Measurements from ENCODE around the gene MKNK1.
"Not testable (repeated sequence)": the region's sequence is repeated elsewhere in the genome, so short reads cannot be mapped to it uniquely, and the experiment has no call there.

The MKNK1 gene

DNA sequence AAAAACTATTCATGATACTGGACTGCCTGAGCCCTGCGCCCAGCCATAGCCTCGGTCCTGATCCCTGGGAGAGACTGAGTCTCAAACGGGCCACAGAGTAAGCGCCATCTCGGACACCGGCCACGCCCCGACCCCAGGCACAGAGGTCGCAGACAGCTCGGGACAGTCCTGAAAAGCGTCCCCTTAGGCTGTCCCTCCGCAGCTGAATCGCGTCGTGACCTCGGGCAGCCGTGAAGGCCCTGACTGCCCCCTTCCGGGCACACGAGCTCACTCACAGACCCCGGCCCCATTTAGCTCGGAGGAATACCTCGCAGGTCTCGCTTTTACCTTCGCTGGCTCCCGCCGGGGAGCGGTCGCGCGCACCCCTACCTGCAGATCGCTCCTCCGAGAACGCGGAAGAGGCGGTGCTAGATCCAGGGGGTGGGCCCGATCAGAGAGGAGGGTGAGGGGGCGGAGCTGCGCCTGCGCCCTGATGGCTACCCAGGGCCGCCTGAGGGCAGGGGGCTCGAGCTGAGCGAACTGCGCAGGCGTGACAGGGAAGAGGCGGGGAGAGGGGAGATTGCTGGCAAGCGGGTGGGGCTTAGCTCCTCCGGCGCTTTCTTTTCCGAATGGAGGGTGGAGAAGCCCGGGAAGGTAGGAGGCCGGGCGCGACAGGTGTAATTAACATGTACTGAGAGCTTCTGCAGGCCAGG lies at the start of gene MKNK1:
TSS of gene MKNK1 (minus strand) at position 411 of the 692 bp plus-strand sequence. CDS start 20,941 bp downstream, outside the sequence.
- peak; percentile 96 for DNase-seq

DNA sequence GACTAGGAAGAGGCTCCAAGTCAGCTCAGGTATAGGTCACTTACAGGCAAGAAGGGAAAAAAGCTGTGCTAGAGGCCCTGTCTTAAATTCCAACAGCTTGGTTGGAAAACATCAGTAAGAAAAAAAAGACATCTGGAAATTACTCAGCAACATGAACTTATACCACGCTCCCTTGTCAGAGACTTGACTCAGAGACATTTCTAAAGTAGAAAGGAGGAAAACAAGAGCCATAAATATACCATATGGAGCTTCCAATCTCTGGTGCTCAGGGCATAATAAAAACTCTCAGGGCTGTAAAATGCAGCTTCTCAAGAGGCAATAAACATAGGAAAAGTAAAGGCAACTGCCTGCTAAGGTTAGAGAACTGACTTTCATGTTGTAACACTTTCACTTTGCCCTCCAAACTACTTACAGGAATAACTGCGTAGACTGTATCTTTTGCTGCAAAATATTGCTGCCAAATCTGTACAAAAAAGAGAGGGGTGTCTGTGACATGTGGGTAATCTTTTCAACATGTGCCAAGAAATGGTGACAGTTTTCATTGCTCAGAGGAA lies 49.4 kb upstream of the MKNK1 start:
- no peak for DNase-seq

GRCh38 chr1:46652321-46653100 lies 48.4 kb upstream of the MKNK1 start:
- no peak for DNase-seq

GRCh38 chr1:46651152-46651551 lies 47.1 kb upstream of the MKNK1 start:
- DNase-seq, result not testable (repeated sequence)

- DNase-seq, result no peak
Observed at GRCh38 chr1:46650491-46650890, 46.4 kb upstream of the MKNK1 start.

DNA sequence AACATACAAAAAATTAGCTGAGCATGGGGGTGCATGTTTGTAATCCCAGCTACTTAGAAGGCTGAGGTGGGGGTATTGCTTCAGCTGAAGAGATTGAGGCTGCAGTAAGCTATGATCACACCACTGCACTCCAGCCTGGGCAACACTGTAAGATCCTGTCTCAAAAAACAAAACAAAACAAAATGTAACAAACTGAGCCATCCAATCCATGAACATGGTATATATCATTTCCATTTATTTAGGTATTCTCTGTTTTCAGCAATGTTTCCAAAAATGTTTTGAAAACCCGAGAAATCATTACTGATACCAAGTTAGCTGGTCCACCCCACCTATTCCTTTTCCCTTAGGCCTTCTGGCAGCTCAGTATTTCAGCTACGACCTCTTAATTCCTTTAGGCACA lies 45.7 kb upstream of the MKNK1 start:
- DNase-seq, result no peak

GRCh38 chr1:46647611-46648010 lies 43.5 kb upstream of the MKNK1 start:
- DNase-seq, result no peak

- no peak for DNase-seq
Observed at GRCh38 chr1:46646844-46647243, 42.8 kb upstream of the MKNK1 start.

- no peak for DNase-seq
Observed at GRCh38 chr1:46646331-46646730, 42.3 kb upstream of the MKNK1 start.

- no peak for DNase-seq
Observed at GRCh38 chr1:46645815-46646214, 41.7 kb upstream of the MKNK1 start.

GRCh38 chr1:46643368-46643775 lies 39.3 kb upstream of the MKNK1 start:
- peak; percentile 81 for DNase-seq

- no peak for DNase-seq
Observed at GRCh38 chr1:46642115-46642680, 38.1 kb upstream of the MKNK1 start.

GRCh38 chr1:46639547-46639946 lies 35.5 kb upstream of the MKNK1 start:
- no peak for DNase-seq

DNA sequence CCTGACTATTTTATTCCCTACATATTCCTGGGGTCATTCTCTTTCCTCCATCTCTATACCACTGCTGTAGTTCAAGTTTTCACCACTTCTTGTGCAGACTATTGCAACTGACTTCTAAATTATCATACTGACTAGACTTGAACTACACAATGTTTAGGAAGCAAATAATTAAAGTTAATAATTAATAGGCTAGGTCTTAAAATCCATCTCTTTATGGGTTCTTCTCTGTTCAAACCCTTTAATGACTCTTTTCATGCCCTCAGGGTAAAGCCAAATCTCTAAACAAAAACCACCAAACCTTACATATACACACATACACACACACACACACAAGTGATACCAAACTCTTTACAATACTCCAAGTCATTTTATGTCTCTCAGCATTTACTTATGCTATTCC lies 34.9 kb upstream of the MKNK1 start:
- no peak for DNase-seq

GRCh38 chr1:46637444-46638083 lies 33.5 kb upstream of the MKNK1 start:
- DNase-seq, result no peak

GRCh38 chr1:46635205-46635604 lies 31.1 kb upstream of the MKNK1 start:
- no peak for DNase-seq

DNA sequence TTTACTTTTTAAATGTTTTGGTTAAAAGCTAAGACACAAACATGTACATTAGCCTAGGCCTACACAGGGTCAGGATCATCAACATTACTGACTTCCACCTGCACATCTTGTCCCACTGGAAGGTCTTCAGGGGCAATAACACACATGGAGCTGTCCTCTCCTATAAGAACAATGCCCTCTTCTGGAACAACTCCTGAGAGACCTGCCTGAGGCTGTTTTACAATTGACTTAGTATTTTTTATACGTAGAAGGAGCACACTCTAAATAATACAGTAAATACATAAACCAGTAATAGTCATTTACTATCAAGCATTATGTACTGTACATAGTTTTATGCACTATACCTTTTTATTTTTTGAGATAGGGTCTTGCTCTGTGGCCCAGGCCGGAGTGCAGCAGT lies 26.7 kb upstream of the MKNK1 start:
- DNase-seq, result no peak

DNA sequence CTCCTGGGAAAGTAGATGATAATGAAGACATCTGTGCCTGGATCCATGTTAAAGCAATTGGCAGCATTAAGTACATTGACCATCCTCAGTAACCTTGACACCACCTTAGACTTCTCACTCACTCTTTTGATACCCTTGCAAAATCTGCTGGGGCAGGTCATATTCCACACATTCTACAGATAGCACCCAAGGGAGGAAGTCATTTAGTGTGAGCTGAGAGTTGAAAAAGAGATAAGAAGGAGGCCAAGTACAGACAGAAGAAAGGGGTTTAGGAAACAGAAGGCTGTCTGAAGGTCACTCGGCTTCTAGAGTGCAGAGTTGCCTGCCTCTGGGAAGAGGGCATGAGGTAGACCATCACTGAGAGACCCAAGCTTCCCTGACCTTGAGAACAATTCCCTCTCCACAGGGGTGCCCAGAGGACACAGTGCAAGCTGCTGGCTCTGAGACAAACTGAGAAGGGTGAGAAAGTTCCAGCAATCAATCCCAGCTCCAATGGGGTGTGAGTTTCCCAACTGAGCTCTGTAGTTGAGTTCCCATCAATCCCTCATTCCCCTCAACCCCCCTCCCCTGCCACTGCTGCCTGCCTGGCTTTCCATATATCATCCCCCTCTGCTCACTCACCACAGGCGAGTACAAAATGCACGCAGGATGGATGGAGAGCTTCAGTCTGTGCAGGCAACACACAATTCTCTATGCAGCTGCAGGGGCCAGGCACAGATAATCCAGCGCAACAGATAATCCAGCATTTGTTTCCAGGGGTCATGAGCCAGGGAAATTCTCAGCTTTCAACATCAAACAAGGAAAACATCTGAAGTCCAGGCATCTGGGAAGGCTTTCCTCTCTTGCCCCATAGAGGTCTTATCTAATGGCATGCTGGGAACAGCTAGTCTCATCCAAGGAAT lies 19.9 kb upstream of the MKNK1 start:
- no peak for DNase-seq

GRCh38 chr1:46622344-46622743 lies 18.3 kb upstream of the MKNK1 start:
- no peak for DNase-seq

- DNase-seq, result no peak
Observed at GRCh38 chr1:46621930-46622329, 17.9 kb upstream of the MKNK1 start.

GRCh38 chr1:46619656-46620258 lies 15.7 kb upstream of the MKNK1 start:
- DNase-seq, result no peak
